HG03469 (cell line): ENCODE data around the gene CC2D1A.
A peak's percentile ranks its signal among the peaks of the same experiment; 100 is the strongest.

ENCODE experiments used
- ATAC-seq: cut with Tn5 transposase; IDR thresholded peaks from one replicate; pipeline ENCODE4 v1.9.1; 2021; ENCODE audit warnings: mild to moderate bottlenecking, moderate library complexity, moderate number of reproducible peaks; ENCODE audit not compliant: unreplicated experiment

The CC2D1A gene

DNA sequence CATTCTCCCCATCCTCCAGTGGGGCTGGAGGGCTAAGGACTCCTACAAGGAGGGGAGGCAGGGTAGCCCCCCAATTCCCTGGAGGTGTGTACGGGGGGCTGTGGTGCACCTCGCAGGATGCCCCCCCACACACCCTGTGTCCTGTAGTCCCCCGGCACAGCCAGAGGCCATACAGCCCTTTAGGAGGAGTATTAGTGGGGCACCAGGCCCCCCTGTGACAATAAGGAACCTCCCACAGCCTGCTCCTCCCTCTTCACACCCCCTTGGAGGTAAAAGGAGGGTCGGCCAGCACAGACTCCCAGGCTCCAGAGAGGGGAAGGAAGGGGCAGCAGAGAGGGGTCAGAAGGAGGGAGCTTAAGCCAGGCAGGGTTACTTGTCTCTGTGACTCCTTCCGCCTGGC, 29.2 kb upstream of the CC2D1A start, which contains the start of gene NANOS3:
NANOS3 (plus strand) TSS at position 301 of the 400 bp plus-strand sequence. CDS start 115 bp downstream, outside the sequence.
- ATAC-seq = no peak

GRCh38 chr19:13877303-13877702, 28.7 kb upstream of the CC2D1A start:
- ATAC-seq = no peak

DNA sequence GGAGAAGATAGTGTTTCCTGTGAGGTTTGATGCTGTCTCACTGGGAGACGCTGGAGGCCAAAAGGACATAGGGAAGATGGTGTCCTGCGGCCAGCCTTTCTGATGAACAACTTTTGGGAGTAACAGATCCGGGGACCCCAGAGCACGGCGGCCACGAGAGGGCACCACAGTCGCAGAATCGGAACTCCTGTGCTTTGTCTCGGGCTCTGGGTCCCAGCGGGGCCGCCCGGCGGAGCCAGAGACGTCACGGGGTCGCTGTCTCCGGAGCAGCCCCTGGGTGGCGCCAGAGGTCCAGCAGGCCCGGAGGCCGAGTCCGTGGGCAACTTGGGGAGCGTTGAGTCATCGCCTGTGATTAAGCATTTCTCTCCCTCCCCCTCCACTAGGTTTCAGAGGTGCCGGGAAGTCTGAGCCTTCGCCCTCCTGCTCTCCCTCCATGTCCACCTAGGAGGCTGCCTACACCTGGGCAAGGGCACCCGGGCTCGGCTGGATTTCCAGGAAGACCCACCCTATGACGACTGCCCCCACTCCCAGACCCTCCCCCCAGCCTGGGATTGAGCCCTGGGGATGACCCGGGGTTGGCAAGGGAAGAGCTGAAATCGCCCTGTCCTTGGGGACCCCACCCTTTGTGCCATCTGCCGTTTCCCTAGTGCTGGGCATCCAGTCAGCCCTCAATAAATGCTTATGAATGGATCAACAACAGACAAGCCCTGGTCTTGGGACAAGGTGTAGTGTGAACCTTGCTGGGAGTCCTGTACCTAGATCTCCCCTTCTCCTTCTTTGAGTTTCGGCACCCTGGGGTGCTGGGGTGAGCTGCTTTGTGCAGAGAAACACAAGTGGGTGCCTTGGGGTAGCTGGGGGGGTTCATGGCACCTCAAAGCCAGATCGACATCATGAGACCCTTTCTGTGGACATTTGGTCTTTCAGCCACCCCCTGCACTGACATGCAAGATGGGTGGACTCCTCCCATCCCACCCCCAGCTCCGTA, 25.6 kb upstream of the CC2D1A start:
- ATAC-seq = peak; percentile 71

DNA sequence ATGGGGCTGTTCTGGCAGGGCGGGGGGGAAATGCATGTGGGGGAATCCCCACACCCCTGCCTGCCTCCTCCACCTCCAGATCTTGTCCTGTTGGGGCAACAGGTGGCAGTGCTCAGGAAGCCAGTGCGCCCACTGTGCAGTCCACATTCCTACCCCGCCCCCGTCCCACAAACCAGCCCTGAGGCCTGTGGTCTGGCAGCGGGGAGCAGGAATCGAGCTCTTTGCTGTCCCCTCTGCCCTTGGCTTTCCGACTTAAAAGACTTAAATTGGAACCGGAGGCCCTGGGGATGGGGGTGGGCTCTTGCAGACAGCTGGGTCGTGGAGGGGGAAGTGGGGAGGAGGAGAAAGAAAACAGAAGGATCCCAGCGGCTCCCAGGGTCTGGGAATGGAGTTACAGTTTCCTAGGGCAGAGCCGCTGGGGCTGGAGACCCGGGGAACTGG, 24.7 kb upstream of the CC2D1A start:
- no peak for ATAC-seq

DNA sequence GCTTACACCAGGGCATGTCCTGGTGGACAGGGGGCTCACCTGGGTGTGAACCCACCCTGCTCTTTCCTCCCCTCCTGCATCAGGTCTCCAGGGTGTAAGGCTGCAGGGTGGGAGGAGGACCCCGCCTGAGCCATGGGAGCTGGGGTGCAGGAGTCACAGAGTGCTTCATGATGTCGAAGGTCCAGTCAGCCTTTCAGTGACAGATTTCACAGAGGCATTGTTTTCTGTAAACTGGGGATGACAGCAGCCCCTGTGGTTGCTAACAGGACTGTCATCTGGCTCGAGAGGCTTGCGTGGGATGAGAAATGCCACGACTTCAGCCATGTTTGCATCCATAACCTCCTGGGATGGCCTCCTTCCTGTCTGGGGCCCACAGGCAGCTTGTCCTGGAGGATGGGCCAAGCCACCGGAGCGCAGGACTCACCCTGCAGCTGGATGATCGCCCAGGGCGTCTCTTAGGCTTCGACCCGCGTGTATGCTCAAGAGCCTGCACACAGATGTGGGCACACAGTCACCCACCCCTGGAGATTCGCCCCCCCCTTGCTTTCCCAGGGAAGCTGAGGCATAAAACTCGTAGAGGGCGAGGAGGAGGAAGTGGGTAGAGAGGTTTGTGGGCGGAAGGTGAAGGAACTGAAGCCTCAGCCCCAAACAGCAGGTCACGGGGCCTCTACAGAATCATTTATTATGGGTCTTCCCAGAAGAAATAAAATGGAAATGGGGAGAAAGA, 24.1 kb upstream of the CC2D1A start:
- ATAC-seq = no peak

GRCh38 chr19:13882419-13882795, 23.6 kb upstream of the CC2D1A start:
- no peak for ATAC-seq

DNA sequence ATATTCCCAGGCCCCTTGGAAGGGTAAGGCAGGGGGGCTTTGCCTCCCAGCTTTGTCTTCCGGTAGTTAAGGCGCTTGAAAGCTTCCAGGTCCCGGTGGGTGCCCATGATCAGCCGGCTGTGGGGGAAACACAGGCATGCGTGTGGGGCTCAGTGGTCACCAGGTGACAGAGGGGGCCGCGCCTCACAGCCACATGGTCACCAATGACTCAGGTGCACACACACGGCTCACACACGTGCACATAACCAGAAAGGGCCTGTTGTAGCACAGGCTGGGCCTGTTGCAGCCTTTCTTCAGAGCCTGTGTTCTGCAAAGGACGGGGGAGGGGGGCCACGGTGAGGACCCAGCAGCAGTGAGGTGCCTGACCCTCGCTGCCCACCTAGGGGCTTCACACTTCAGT, 23.2 kb upstream of the CC2D1A start:
- no peak for ATAC-seq

DNA sequence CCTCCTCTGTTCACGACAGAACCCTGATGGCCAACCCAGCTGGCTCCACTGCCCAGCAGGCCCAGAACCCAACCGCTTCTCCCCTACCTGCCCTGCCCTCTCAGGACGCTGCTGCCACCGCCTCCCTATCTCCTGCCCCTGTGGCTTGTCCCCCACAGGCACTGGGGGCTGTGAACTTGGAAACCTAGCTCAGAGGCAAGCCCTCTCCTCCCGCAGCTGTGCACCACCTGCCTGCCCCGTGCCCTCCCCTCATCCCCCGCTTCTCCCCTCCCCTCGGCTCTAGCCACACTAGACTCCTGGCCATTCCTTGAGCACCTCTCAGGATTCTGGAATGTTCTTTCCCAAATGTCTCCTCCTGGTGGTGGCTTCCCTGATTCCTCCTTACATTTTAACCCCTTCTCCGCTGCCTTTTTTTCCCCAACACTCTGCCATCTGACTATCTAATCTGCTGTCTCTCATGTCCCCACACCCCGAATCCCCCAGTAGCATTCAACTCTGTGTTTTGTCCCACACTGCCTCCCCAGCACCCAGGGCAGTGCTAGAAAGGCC, 22.4 kb upstream of the CC2D1A start:
- ATAC-seq = no peak

GRCh38 chr19:13884726-13885591, 21.0 kb upstream of the CC2D1A start:
- no peak for ATAC-seq

DNA sequence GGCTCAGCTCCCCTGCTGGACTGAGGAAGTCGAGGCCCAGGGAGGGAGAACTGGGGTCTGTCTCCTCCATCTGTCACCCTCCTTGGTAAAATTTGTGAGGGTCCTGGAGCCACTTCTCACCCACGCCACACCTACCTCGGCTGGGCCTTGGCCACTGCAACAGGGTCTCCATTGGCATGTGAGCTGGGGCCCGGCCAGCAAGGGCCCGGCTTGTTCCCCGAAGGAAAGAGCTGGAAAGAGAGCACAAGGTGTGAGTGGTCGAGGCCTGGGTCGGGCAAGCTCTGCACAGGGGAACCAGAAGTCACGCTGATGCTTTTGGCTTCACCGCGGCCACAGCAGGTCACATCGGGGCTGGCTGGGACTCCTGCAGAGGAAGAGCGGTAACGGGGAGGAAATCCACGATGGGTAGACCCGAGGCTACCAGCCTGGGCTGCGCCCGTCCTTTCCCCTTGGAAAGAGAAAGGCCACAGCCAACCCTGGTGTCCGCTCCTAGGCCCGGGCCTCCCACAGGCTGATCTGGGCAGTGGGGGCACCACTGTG, 20.1 kb upstream of the CC2D1A start:
- no peak for ATAC-seq

DNA sequence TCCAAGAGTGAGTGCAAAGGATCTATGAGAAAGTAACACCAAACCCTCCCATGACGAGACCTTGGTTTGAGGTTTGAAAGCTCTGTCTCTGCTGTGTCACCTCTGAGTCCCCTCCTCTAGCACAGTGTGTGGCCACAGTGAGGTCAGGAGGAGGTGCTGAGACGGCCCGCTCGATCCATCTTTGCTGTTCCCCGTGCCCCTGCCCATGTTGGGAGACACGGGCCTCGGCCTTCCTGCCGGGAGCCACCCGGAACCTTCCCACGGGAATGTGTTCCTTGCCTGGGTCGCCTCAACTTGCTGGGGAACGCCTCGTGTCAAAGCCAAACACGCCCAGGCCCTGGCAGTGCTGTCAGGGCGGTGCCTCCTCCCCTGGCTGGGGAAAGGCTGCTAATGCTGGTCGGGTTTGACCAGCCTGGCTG, 19.0 kb upstream of the CC2D1A start:
- ATAC-seq = no peak

DNA sequence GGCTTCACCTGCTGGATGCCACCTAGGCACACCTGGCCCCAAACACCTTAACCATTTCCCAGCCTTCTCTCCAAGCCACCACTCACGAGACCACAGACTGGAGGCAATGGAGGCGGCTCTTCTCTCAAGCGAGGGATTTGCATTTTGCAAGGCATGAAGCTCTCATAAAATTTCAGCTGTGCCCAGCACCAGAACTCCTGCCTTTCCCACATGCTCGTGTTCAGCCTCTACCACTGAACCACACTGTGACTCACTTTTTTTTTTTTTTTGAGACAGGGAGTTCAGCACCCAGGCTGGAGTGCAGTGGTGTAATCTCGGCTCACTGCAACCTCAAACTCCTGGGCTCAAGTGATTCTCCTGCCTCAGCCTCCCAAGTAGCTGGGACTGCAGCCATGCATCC, 18.5 kb upstream of the CC2D1A start:
- ATAC-seq = no peak

DNA sequence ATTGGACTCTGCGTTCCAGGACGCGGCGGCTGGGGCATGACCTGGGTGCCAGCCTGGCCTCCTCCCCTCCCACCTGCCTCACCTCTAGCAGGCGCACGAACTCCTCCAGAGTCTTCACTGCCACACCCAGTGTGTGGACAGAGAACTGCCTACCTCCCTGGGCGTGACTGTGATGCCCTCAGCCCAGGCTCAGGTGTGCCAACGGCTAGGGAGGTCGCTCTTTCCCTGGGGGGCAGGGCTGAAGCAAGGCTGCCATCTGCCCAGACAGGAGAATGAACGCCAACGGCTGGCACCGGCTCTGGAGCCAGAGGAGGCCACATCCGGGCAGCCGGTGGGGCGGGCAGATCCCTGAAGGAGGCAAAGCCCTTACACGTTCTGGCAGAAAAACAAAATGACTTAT, 17.7 kb upstream of the CC2D1A start:
- ATAC-seq = no peak

DNA sequence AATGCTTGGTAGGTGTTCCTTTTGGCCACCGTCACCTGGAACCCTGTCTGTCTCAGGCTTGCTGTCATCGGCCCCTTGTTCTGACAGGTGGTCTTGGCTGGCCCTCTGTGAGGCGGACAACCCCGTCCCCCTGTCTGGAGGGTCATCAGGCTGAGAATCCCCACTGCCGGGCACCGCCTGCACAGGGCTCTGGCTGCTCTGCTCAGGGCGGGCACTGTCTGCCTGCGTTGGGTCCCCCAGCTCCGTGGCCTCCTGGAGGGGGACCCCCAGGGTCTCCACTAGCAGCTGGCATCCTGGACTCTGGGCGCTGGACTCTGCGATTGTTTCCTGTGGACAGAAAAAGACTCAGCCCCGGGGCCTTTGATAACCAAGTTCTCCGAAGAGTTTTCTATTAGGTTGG, 15.9 kb upstream of the CC2D1A start:
- ATAC-seq = no peak

- ATAC-seq = no peak
These were observed 13.1 kb upstream of the CC2D1A start for GRCh38 chr19:13892870-13893269.

- no peak for ATAC-seq
These were observed 11.4 kb upstream of the CC2D1A start for GRCh38 chr19:13894552-13894951.

DNA sequence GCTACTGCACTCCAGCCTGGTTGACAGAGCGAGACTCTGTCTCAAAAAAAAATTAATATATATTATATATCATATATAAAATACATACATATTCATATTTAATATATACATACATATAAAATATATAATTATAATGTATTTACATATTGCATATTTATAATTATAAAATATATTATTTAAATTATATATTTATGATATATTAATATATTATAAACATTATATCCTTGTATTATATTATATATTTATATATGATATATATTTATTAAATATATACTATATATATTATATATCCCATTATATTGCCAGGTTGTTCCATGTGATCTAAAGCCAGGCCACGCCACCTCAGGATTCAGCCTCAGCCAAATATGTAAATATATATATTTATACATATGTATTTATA, 9.8 kb upstream of the CC2D1A start:
- no peak for ATAC-seq

GRCh38 chr19:13899393-13899792, 6.6 kb upstream of the CC2D1A start:
- ATAC-seq = no peak

- ATAC-seq = no peak
These were observed 6.0 kb upstream of the CC2D1A start for GRCh38 chr19:13899912-13900584.
